Stomach smooth muscle (tissue), 2 donors: ENCODE data around the gene FAM193B.
A peak's percentile ranks its signal among the peaks of the same experiment; 100 is the strongest.
"Not testable (repeated sequence)": the region's sequence is repeated elsewhere in the genome, so short reads cannot be mapped to it uniquely, and the experiment has no call there.

Experiments
- H3K27ac ChIP-seq: one replicate; pipeline ENCODE4 v1.7.0; 2013; ENCODE audit warnings: mild to moderate bottlenecking, low read length, inconsistent platforms
- H3K27me3 ChIP-seq, 2 donors: one replicate each; pipeline ENCODE4 v1.7.0; 2013; ENCODE audit warnings: low read length in 2 of 2; ENCODE audit not compliant: insufficient read depth in 2 of 2, control insufficient read depth in 1 of 2
- H3K36me3 ChIP-seq, 2 donors: one replicate each; pipeline ENCODE4 v1.7.0; 2013; ENCODE audit warnings: low read length in 2 of 2; ENCODE audit not compliant: control insufficient read depth in 2 of 2, insufficient read depth in 2 of 2
- H3K4me1 ChIP-seq: one replicate; pipeline ENCODE4 v1.7.0; 2013; ENCODE audit warnings: low read length; ENCODE audit not compliant: control insufficient read depth, insufficient read depth
- H3K4me3 ChIP-seq, 2 donors: one replicate each; pipeline ENCODE4 v1.7.0; 2013; ENCODE audit warnings: low read length in 2 of 2
- H3K9ac ChIP-seq, 2 donors: one replicate each; pipeline ENCODE4 v1.7.0; 2013; ENCODE audit warnings: low read length in 2 of 2, mild to moderate bottlenecking in 1 of 2
- H3K9me3 ChIP-seq, 2 donors: one replicate each; pipeline ENCODE4 v1.7.0; 2013; ENCODE audit warnings: low read length in 2 of 2; ENCODE audit not compliant: control insufficient read depth in 2 of 2
- donor health status: healthy.
- donor health status: Pancreatic carcinoma.

The FAM193B gene

GRCh38 chr5:177491983-177492746 lies 62.2 kb downstream of the FAM193B start:
- H3K9me3 ChIP-seq: no peaks in the 10 kb centered on the region
- H3K4me1 ChIP-seq: peaks cover 83% of the 10 kb centered on the region
- H3K36me3 ChIP-seq: peaks cover 42 to 46% of the 10 kb centered on the region in 2 donors
- H3K4me3 ChIP-seq: peak overlapping the region; percentile 58 to 85
- H3K27me3 ChIP-seq: no peaks in the 10 kb centered on the region
- peak overlapping the region; percentile 75 to 76 for H3K9ac ChIP-seq
- peak overlapping the region; percentile 100 for H3K27ac ChIP-seq

GRCh38 chr5:177491429-177491945 lies 62.9 kb downstream of the FAM193B start:
- H3K27ac ChIP-seq: peak overlapping the region; percentile 77
- no peaks in the 10 kb centered on the region for H3K9me3 ChIP-seq
- H3K27me3 ChIP-seq: no peaks in the 10 kb centered on the region
- H3K36me3 ChIP-seq: peaks cover 44 to 47% of the 10 kb centered on the region in 2 donors
- H3K4me1 ChIP-seq: peaks cover 83% of the 10 kb centered on the region
- H3K4me3 ChIP-seq: no peak overlapping the region
- no peak overlapping the region for H3K9ac ChIP-seq

GRCh38 chr5:177490992-177491391 lies 63.4 kb downstream of the FAM193B start:
- H3K4me1 ChIP-seq: peaks cover 82% of the 10 kb centered on the region
- peak overlapping the region; percentile 77 for H3K27ac ChIP-seq
- H3K9me3 ChIP-seq: no peaks in the 10 kb centered on the region
- peak overlapping the region in 1 of 2 donors; percentile 15 for H3K4me3 ChIP-seq
- H3K27me3 ChIP-seq: no peaks in the 10 kb centered on the region
- H3K36me3 ChIP-seq: peaks cover 45 to 52% of the 10 kb centered on the region in 2 donors
- no peak overlapping the region for H3K9ac ChIP-seq

GRCh38 chr5:177490311-177490991 lies 63.9 kb downstream of the FAM193B start:
- H3K27me3 ChIP-seq: no peaks in the 10 kb centered on the region
- peak overlapping the region; percentile 77 for H3K27ac ChIP-seq
- H3K4me1 ChIP-seq: peaks cover 81% of the 10 kb centered on the region
- peak overlapping the region in 1 of 2 donors; percentile 18 for H3K9ac ChIP-seq
- H3K36me3 ChIP-seq: peaks cover 46 to 49% of the 10 kb centered on the region in 2 donors
- no peaks in the 10 kb centered on the region for H3K9me3 ChIP-seq
- H3K4me3 ChIP-seq: peak overlapping the region in 1 of 2 donors; percentile 22

- Histone ChIP-seq H3K27ac (peak overlapping the region; percentile 77), H3K27me3 (no peaks in the 10 kb centered on the region), H3K36me3 (peaks cover 49 to 56% of the 10 kb centered on the region in 2 donors), H3K9ac (no peak overlapping the region), H3K4me1 (peaks cover 81% of the 10 kb centered on the region), H3K4me3 (no peak overlapping the region), H3K9me3 (no peaks in the 10 kb centered on the region)
Measured at GRCh38 chr5:177489119-177489716, 65.1 kb downstream of the FAM193B start.

- Histone ChIP-seq H3K36me3 (peaks cover 52 to 58% of the 10 kb centered on the region in 2 donors), H3K4me3 (no peak overlapping the region), H3K9me3 (no peaks in the 10 kb centered on the region), H3K27me3 (no peaks in the 10 kb centered on the region), H3K4me1 (peaks cover 81% of the 10 kb centered on the region), H3K9ac (no peak overlapping the region), H3K27ac (peak overlapping the region; percentile 77)
Measured at GRCh38 chr5:177487975-177488374, 66.4 kb downstream of the FAM193B start.

- H3K27me3 ChIP-seq: no peaks in the 10 kb centered on the region
- H3K36me3 ChIP-seq: peaks cover 50 to 55% of the 10 kb centered on the region in 2 donors
- H3K9me3 ChIP-seq: no peaks in the 10 kb centered on the region
- no peak overlapping the region for H3K9ac ChIP-seq
- peaks cover 81% of the 10 kb centered on the region for H3K4me1 ChIP-seq
- H3K4me3 ChIP-seq: no peak overlapping the region
- peak overlapping the region; percentile 77 for H3K27ac ChIP-seq
Measured at GRCh38 chr5:177487144-177487543, 67.2 kb downstream of the FAM193B start.

GRCh38 chr5:177486256-177486655 lies 68.1 kb downstream of the FAM193B start:
- peaks cover 51 to 59% of the 10 kb centered on the region in 2 donors for H3K36me3 ChIP-seq
- H3K4me3 ChIP-seq: no peak overlapping the region
- H3K27ac ChIP-seq: no peak overlapping the region
- H3K27me3 ChIP-seq: no peaks in the 10 kb centered on the region
- H3K4me1 ChIP-seq: peaks cover 80% of the 10 kb centered on the region
- no peaks in the 10 kb centered on the region for H3K9me3 ChIP-seq
- H3K9ac ChIP-seq: no peak overlapping the region

GRCh38 chr5:177485753-177486152 lies 68.6 kb downstream of the FAM193B start:
- Histone ChIP-seq H3K4me1 (peaks cover 78% of the 10 kb centered on the region), H3K36me3 (peaks cover 51 to 56% of the 10 kb centered on the region in 2 donors)
- H3K9ac ChIP-seq: not testable (repeated sequence)

GRCh38 chr5:177484902-177485549 lies 69.3 kb downstream of the FAM193B start:
- Histone ChIP-seq H3K9ac (no peak overlapping the region), H3K4me1 (peaks cover 77% of the 10 kb centered on the region), H3K4me3 (no peak overlapping the region), H3K36me3 (peaks cover 45 to 50% of the 10 kb centered on the region in 2 donors), H3K27me3 (no peaks in the 10 kb centered on the region), H3K9me3 (no peaks in the 10 kb centered on the region), H3K27ac (peak overlapping the region; percentile 78)

More at GRCh38 chr5:177485753-177486152, 68.6 kb downstream of the FAM193B start:
- H3K9me3 ChIP-seq, H3K4me3 ChIP-seq, H3K27me3 ChIP-seq: not testable (repeated sequence)
- peak overlapping the region; percentile 78 for H3K27ac ChIP-seq
